Gastrocnemius medialis (tissue), 4 donors: ENCODE measurements around the gene PTPN12. TPM values are rescaled to one million over a fixed set of nuclear protein-coding genes. Genes with fewer than 3 reads are reported as not detected.

ENCODE experiments used
- ATAC-seq, 2 donors: fragments of 150-250 bp; one replicate each; pipeline ENCODE4 v1.9.1; 2016
- DNase-seq, 2 donors: peaks; one replicate each; pipeline ENCODE4 v3.0.0-alpha.2; 2019
- H3K27ac ChIP-seq, 4 donors: fragments of 200-600 bp; sonication (generic); 1 replicate in 1 of 4; 2 replicates in 3 of 4; pipeline ENCODE4 v1.5.1; 2016 to 2018; ENCODE audit warnings: mild to moderate bottlenecking in 2 of 4, moderate library complexity in 1 of 4
- H3K27me3 ChIP-seq, 3 donors: fragments of 200-600 bp; sonication (generic) in 2 of 3; 1 replicate in 1 of 3; 2 replicates in 2 of 3; pipeline versions ENCODE4 v1.5.1 to v1.6.0; 2016 to 2019; ENCODE audit warnings: mild to moderate bottlenecking in 1 of 3, moderate library complexity in 1 of 3
- H3K36me3 ChIP-seq, 2 donors: fragments of 200-600 bp; sonication (generic) in 1 of 2; one replicate each; pipeline ENCODE4 v1.5.1; 2017 to 2018
- H3K4me1 ChIP-seq, 2 donors: fragments of 200-600 bp; sonication (generic) in 1 of 2; one replicate each; pipeline ENCODE4 v1.5.1; 2016 to 2017; ENCODE audit warnings: mild to moderate bottlenecking in 2 of 2
- H3K4me3 ChIP-seq, 4 donors: fragments of 200-600 bp; sonication (generic) in 3 of 4; 1 replicate in 1 of 4; 2 replicates in 3 of 4; pipeline ENCODE4 v1.5.1; 2016 to 2019; ENCODE audit warnings: mild to moderate bottlenecking in 2 of 4
- H3K9me3 ChIP-seq, 3 donors: fragments of 200-600 bp; sonication (generic) in 2 of 3; 1 replicate in 1 of 3; 2 replicates in 2 of 3; pipeline ENCODE4 v1.5.1; 2016 to 2019
- CTCF ChIP-seq, 5 experiments: fragments of 450-650 bp in 3 of 5; fragments of 200-600 bp in 2 of 5; sonication (generic) in 2 of 5; IDR thresholded peaks in 4 of 5; conservative IDR thresholded peaks in 1 of 5; 1 replicate in 4 of 5; 2 replicates in 1 of 5; pipeline ENCODE4 v1.5.1; 2016 to 2019; ENCODE audit warnings: antibody characterized with exemption in 5 of 5, mild to moderate bottlenecking in 3 of 5, moderate library complexity in 3 of 5
- POLR2A ChIP-seq, 2 donors: fragments of 450-650 bp; IDR thresholded peaks; one replicate each; pipeline ENCODE4 v1.6.1; 2017; ENCODE audit warnings: antibody characterized with exemption in 2 of 2, mild to moderate bottlenecking in 2 of 2, moderate library complexity in 2 of 2
- in situ Hi-C, 4 donors: fragments of 200-750 bp; cut with MboI; loops; one replicate each; pipeline versions ENCODE4 v1.15.0 to v1.8.0; 2017; ENCODE audit warnings: low sequenced_read_pairs in 4 of 4
- intact Hi-C: fragments of 100-400 bp; cut with DNase I; formaldehyde crosslinking; loops from one replicate; pipeline ENCODE4 v1.15.1; 2023; ENCODE audit warnings: low total_unique reads
- total RNA-seq, 4 donors: library from RNA; depleted of rRNA; stranded (reverse); fragments of >200 nt; gene quantifications; one replicate each; pipeline versions ENCODE4 v1.1.0 to v1.2.3, GENCODE V29; 2016

PTPN12 gene
- total RNA-seq, 4 donors from 2014 or later, result 22.7 to 38.0 (median 27.7) TPM

- no peaks in the 10 kb centered on the region for H3K27me3 ChIP-seq
- H3K36me3 ChIP-seq, result no peaks in the 10 kb centered on the region
- peaks cover 13 to 23% of the 10 kb centered on the region in 2 donors for H3K4me1 ChIP-seq
- no peak overlapping the region for H3K4me3 ChIP-seq
- no peak for ATAC-seq
- no peak for DNase-seq
- in situ Hi-C loops (no loop called here), intact Hi-C loops (no loop called here)
- no peak for TF ChIP-seq POLR2A (IDR thresholded peaks at IDR 0.05)
- TF ChIP-seq CTCF (IDR thresholded peaks at IDR 0.05 in 4 of 5, conservative IDR thresholded peaks at IDR 0.05 in 1 of 5), result no peak
- no peaks in the 10 kb centered on the region for H3K9me3 ChIP-seq
- no peak overlapping the region for H3K27ac ChIP-seq
Measured at GRCh38 chr7:77687100-77687746, 150.1 kb downstream of the PTPN12 start.

- intact Hi-C loops, result no loop called here
- H3K27ac ChIP-seq, result no peak overlapping the region
- no peaks in the 10 kb centered on the region for H3K9me3 ChIP-seq
- ATAC-seq (no peak), DNase-seq (no peak)
- H3K36me3 ChIP-seq, result no peaks in the 10 kb centered on the region
- H3K27me3 ChIP-seq, result no peaks in the 10 kb centered on the region
- peaks cover 13 to 23% of the 10 kb centered on the region in 2 donors for H3K4me1 ChIP-seq
- H3K4me3 ChIP-seq, result no peak overlapping the region
- in situ Hi-C loops, result no loop called here
- TF ChIP-seq CTCF (IDR thresholded peaks at IDR 0.05 in 4 of 5, conservative IDR thresholded peaks at IDR 0.05 in 1 of 5), result no peak
- TF ChIP-seq POLR2A (IDR thresholded peaks at IDR 0.05), result no peak
Measured at GRCh38 chr7:77687747-77688144, 150.7 kb downstream of the PTPN12 start.

Other genes with a start within 250 kb of the PTPN12 start
- gene GSAP, start 120.9 kb upstream of the PTPN12 start, total RNA-seq, result 1 to 10 TPM; 1.2 to 8.3 (median 2.5) TPM
- gene RSBN1L, start 159.2 kb downstream of the PTPN12 start, total RNA-seq, result 10 to 100 TPM in 1 of 4 donors, 1 to 10 TPM in 3; 5.1 to 11.7 (median 8.7) TPM